GM13977 (cell line): ENCODE data around the gene RUNDC3A.

ENCODE experiments used
- DNase-seq: peaks from one replicate; pipeline ENCODE4 v3.0.0; 2012; ENCODE audit warnings: low spot score
- in situ Hi-C: fragments of 300-500 bp; cut with MboI; formaldehyde crosslinking; loops from one replicate; pipeline ENCODE4 v1.12.0; 2022; ENCODE audit warnings: low sequenced_read_pairs, low pct_unique_long_range_greater_than_20kb, mixed read lengths, inconsistent platforms; ENCODE audit not compliant: unreplicated experiment
- TF ChIP-seq, protein P1 (sequence below): IDR thresholded peaks from 2 replicates; pipeline ENCODE4 v1.5.1; 2012; ENCODE audit warnings: mild to moderate bottlenecking, control low read depth; ENCODE audit not compliant: insufficient read depth; ENCODE audit errors: extremely low read depth, missing control alignments

Gene RUNDC3A

DNA sequence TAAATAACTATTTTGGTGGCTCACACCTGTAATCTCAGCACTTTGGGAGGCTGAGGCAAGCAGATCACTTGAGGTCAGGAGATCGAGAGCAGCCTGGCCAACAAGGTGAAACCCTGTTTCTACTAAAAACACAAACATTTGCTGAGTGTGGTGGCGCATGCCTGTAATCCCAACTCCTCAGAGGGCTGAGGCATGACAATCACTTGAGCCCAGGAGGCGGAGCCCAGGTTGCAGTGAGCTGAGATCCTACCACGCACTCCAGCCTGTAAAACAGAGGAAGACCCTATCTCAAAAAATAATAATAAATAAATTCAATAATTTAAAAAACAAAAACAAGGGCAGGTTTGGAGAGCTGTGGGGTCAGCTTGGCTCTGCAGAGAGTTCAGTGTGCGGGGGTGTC is 34.8 kb upstream of the RUNDC3A start:
- in situ Hi-C loops, result no loop called here
- DNase-seq, result no peak
- TF ChIP-seq, protein P1, sequence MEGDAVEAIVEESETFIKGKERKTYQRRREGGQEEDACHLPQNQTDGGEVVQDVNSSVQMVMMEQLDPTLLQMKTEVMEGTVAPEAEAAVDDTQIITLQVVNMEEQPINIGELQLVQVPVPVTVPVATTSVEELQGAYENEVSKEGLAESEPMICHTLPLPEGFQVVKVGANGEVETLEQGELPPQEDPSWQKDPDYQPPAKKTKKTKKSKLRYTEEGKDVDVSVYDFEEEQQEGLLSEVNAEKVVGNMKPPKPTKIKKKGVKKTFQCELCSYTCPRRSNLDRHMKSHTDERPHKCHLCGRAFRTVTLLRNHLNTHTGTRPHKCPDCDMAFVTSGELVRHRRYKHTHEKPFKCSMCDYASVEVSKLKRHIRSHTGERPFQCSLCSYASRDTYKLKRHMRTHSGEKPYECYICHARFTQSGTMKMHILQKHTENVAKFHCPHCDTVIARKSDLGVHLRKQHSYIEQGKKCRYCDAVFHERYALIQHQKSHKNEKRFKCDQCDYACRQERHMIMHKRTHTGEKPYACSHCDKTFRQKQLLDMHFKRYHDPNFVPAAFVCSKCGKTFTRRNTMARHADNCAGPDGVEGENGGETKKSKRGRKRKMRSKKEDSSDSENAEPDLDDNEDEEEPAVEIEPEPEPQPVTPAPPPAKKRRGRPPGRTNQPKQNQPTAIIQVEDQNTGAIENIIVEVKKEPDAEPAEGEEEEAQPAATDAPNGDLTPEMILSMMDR, result no peak

DNA sequence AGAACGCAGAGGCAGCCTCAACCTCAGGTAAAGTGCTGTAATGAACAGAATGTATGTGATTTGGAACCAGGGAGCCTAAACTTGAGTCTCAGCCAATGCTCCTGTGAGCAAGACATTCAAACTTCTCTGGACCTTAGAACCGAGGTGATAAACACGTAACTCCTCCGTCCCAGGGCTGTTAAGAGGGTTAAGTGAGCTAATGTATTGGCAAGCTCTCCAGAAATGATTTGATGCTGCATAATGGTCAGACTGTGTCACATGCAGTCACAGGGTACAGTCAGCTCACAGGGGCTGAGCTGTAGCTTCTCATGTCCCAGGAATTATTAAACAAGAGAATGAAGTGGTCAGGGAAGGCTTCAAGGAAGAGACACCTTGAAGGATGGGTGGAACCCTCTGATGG is 30.4 kb upstream of the RUNDC3A start:
- TF ChIP-seq, protein P1, result no peak
- in situ Hi-C loops, result no loop called here
- no peak for DNase-seq

DNA sequence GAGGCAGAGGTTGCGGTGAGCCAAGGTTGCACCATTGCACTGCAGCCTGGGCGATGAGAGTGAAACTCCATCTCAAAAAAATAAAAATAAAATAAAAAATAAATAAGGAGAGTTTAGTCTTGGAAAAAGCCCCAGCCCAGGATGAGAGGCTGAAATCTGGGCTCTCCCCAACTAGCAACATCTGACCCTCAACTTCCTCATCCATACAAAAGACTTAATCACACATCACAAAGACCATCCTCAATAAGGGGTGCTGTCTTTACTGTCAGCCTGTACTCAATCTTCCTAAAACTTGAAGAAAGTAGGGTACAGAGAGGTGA is 29.1 kb upstream of the RUNDC3A start:
- in situ Hi-C loops, result no loop called here
- DNase-seq, result no peak
- TF ChIP-seq, protein P1, result no peak

DNA sequence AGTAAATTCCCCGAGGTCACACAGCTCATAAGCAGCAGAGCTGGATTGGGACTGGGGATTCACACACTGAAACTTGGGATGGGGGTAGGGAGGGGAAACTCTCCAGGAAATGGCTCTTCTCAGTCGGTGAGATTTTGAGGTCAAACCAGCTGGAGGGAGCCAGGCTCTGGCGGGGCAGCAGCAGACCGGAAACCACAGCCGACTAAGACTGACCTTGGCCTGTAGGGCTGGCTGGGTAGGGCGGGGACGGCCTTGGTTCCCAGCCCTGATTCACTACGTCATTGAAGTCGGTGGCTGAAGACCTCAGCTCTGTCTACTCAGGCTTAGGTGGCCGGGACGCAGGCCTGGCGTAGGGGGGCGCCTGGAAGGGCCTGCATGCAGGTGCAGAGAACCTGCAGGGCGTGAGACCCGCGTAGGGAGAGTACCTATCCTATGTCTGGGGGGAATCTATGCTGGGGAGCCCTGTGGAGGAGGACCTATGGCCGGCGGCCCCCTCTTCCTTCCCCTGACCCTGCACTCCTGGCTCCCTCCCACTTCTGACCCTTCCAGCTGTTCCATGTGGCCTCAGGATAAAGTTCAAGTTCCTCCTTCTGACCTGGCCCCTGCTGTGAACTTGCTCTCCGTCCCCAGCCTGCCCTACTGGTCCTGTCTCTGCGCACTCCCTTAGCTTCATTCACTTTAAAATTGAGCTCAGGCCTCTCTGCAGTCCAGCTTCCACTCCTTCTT is 28.6 kb upstream of the RUNDC3A start:
- in situ Hi-C loops, result no loop called here
- peak; percentile 78 for DNase-seq

DNA sequence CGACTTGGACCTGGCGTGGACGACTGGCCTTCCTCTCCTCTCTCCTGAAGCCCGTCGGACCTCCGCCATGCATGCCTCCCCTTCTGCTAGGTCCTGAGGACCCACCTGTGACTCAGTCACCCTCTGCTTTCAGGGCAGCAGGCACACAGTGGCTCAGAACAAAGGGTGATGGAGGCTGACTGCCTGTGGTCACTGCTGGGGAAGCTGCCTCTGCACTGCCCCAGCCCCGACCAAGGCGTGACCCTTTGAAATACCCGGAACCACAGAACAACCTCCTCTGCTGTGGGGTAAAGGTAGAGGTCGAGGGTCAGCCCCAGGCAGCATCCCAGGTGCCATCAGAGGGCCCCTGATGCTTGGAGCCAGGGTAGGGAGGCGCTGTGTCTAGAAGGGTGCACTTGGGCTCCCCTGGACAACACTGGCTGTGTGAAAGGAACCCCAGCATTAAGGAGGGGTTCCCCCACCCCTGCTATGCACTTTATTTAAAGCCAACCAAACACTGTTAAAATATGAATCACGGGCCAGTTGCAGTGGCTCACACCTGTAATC is 27.9 kb upstream of the RUNDC3A start:
- no peak for DNase-seq
- in situ Hi-C loops, result no loop called here
- TF ChIP-seq, protein P1, result no peak

More for the DNA sequence above, 28.6 kb upstream of the RUNDC3A start:
- TF ChIP-seq, protein P1, result no peak

DNA sequence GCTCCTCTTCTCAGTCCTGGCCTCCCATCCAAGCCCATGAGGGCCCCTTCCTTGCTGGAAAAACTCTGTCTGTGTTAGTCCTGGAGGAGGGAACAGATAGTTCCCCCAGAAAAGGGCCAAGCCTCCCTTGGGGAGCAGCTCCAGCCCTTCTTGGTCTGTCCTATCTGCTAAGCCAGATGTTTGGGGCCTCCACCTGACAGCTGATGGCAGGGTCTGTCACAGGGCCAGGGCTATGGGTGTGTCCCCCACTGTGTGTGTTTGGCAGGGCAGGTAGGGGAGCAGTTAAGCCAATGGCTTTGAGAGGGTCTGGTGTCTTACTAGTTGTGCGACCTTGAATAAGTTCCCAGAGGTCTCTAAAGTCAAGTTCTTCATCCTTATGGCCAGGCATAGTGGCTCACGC is 26.8 kb upstream of the RUNDC3A start:
- DNase-seq, result no peak
- TF ChIP-seq, protein P1, result no peak
- in situ Hi-C loops, result no loop called here

DNA sequence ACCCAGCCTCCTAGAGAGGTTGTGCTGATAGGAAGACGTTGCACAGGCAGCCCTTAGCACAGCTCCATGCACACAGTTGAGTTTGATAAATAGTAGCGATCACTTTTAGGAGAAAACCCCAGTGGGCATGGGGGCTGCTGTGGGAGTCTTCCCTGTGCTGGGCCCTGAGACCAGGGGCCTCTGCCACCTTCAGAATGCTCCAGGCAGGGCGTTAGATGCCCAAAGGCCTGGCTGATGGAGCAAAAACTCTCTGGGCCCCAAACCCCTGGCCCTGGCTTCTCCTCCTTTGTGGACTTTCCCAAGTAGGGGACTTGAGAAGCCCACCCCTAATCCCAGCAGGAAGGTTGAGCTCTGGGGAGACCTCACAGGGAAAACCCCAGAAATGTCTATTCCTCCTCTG is 26.1 kb upstream of the RUNDC3A start:
- no peak for DNase-seq
- TF ChIP-seq, protein P1, result no peak
- in situ Hi-C loops, result no loop called here
